ENCODE data around the gene ATXN1.

The ATXN1 gene

GRCh38 chr6:16337295-16337975, 423.8 kb downstream of the ATXN1 start:
- Histone ChIP-seq H3K79me2 (ENCODE audit: insufficient read depth, low read length) (no peaks in the 10 kb centered on the region), H2AFZ (ENCODE audit: low read length) (no peak overlapping the region), H3K4me1 (ENCODE audit: insufficient read depth, low read length, poor library complexity, severe bottlenecking) (no peaks in the 10 kb centered on the region), H3K9me2 (replicated peaks; ENCODE audit: low read depth, low read length) (no peaks in the 10 kb centered on the region), H3K9ac (ENCODE audit: low read depth, low read length, poor library complexity, severe bottlenecking) (no peak overlapping the region), H3K9me3 (ENCODE audit: insufficient read depth, low read depth, low read length) (no peaks in the 10 kb centered on the region), H3K4me2 (ENCODE audit: low read depth, low read length, poor library complexity, severe bottlenecking) (no peak overlapping the region), H4K20me1 (ENCODE audit: insufficient read depth, low read length, poor library complexity, severe bottlenecking) (no peaks in the 10 kb centered on the region), H3K4me3 (ENCODE audit: low read length, poor library complexity, severe bottlenecking) (no peak overlapping the region), H3K36me3 (ENCODE audit: insufficient read depth, low read length) (no peaks in the 10 kb centered on the region), H3F3A (ENCODE audit: low read depth) (no peaks in the 10 kb centered on the region), H3K27me3 (ENCODE audit: insufficient read depth, low read length, poor library complexity, severe bottlenecking) (no peaks in the 10 kb centered on the region)
- TF ChIP-seq, protein P1, sequence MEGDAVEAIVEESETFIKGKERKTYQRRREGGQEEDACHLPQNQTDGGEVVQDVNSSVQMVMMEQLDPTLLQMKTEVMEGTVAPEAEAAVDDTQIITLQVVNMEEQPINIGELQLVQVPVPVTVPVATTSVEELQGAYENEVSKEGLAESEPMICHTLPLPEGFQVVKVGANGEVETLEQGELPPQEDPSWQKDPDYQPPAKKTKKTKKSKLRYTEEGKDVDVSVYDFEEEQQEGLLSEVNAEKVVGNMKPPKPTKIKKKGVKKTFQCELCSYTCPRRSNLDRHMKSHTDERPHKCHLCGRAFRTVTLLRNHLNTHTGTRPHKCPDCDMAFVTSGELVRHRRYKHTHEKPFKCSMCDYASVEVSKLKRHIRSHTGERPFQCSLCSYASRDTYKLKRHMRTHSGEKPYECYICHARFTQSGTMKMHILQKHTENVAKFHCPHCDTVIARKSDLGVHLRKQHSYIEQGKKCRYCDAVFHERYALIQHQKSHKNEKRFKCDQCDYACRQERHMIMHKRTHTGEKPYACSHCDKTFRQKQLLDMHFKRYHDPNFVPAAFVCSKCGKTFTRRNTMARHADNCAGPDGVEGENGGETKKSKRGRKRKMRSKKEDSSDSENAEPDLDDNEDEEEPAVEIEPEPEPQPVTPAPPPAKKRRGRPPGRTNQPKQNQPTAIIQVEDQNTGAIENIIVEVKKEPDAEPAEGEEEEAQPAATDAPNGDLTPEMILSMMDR (conservative IDR thresholded peaks at IDR 0.05; ENCODE audit: low read length) = no peak
- no peak for TF ChIP-seq EZH2phosphoT487 (IDR thresholded peaks at IDR 0.05; ENCODE audit: borderline replicate concordance)

DNA sequence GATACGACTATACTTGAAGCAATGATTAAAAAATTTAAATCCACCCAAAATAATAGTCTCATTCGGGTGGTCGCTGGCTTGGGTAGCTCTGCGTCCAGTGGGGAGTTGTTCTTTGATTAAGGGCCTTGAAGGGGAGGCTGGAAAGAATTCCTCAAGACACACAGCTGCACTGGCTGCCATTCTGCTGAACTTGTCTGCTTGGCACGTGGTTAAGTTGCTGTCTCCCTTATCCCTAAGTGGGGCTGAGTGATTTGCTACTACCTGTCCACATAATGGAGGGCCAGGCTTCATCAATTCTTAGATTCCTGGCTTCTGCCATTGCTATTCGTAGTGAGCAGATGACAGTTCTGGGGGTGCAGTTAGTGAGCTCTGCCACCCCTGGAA, 424.4 kb downstream of the ATXN1 start:
- H4K20me1 ChIP-seq (ENCODE audit: insufficient read depth, low read length, poor library complexity, severe bottlenecking) = no peaks in the 10 kb centered on the region
- no peaks in the 10 kb centered on the region for H3F3A ChIP-seq (ENCODE audit: low read depth)
- no peak overlapping the region for H2AFZ ChIP-seq (ENCODE audit: low read length)
- H3K36me3 ChIP-seq (ENCODE audit: insufficient read depth, low read length) = no peaks in the 10 kb centered on the region
- H3K4me3 ChIP-seq (ENCODE audit: low read length, poor library complexity, severe bottlenecking) = no peak overlapping the region
- peaks cover 1% of the 10 kb centered on the region for H3K4me1 ChIP-seq (ENCODE audit: insufficient read depth, low read length, poor library complexity, severe bottlenecking)
- H3K9ac ChIP-seq (ENCODE audit: low read depth, low read length, poor library complexity, severe bottlenecking) = no peak overlapping the region
- TF ChIP-seq, protein P1 (conservative IDR thresholded peaks at IDR 0.05; ENCODE audit: low read length) = no peak
- TF ChIP-seq EZH2phosphoT487 (IDR thresholded peaks at IDR 0.05; ENCODE audit: borderline replicate concordance) = no peak
- H3K9me3 ChIP-seq (ENCODE audit: insufficient read depth, low read depth, low read length) = no peaks in the 10 kb centered on the region
- H3K4me2 ChIP-seq (ENCODE audit: low read depth, low read length, poor library complexity, severe bottlenecking) = no peak overlapping the region
- no peaks in the 10 kb centered on the region for H3K79me2 ChIP-seq (ENCODE audit: insufficient read depth, low read length)
- H3K27me3 ChIP-seq (ENCODE audit: insufficient read depth, low read length, poor library complexity, severe bottlenecking) = no peaks in the 10 kb centered on the region
- H3K9me2 ChIP-seq (replicated peaks; ENCODE audit: low read depth, low read length) = no peaks in the 10 kb centered on the region

- Histone ChIP-seq H3K36me3 (ENCODE audit: insufficient read depth, low read length) (no peaks in the 10 kb centered on the region), H3K79me2 (ENCODE audit: insufficient read depth, low read length) (no peaks in the 10 kb centered on the region), H3K4me1 (ENCODE audit: insufficient read depth, low read length, poor library complexity, severe bottlenecking) (peaks cover 6% of the 10 kb centered on the region), H3K9me2 (replicated peaks; ENCODE audit: low read depth, low read length) (no peaks in the 10 kb centered on the region), H2AFZ (ENCODE audit: low read length) (no peak overlapping the region), H4K20me1 (ENCODE audit: insufficient read depth, low read length, poor library complexity, severe bottlenecking) (no peaks in the 10 kb centered on the region), H3K4me2 (ENCODE audit: low read depth, low read length, poor library complexity, severe bottlenecking) (no peak overlapping the region), H3F3A (ENCODE audit: low read depth) (no peaks in the 10 kb centered on the region), H3K4me3 (ENCODE audit: low read length, poor library complexity, severe bottlenecking) (no peak overlapping the region), H3K9ac (ENCODE audit: low read depth, low read length, poor library complexity, severe bottlenecking) (no peak overlapping the region), H3K27me3 (ENCODE audit: insufficient read depth, low read length, poor library complexity, severe bottlenecking) (no peaks in the 10 kb centered on the region), H3K9me3 (ENCODE audit: insufficient read depth, low read depth, low read length) (no peaks in the 10 kb centered on the region)
- TF ChIP-seq, protein P1 (conservative IDR thresholded peaks at IDR 0.05; ENCODE audit: low read length) = no peak
- no peak for TF ChIP-seq EZH2phosphoT487 (IDR thresholded peaks at IDR 0.05; ENCODE audit: borderline replicate concordance)
Observed at GRCh38 chr6:16336056-16336818, 425.0 kb downstream of the ATXN1 start.

Data from Loucy (cell line).